GM18867 (cell line): Measurements from ENCODE around the gene PFDN2.

Experiments used
- ATAC-seq: cut with Tn5 transposase; IDR thresholded peaks from one replicate; pipeline ENCODE4 v1.9.1; 2021; ENCODE audit warnings: mild to moderate bottlenecking, moderate library complexity; ENCODE audit not compliant: unreplicated experiment

PFDN2 gene

GRCh38 chr1:161106431-161106830 lies 11.4 kb downstream of the PFDN2 start:
- ATAC-seq: no peak

- no peak for ATAC-seq
Measured at GRCh38 chr1:161100556-161100955, 17.3 kb downstream of the PFDN2 start.

GRCh38 chr1:161099090-161099802 lies 18.6 kb downstream of the PFDN2 start:
- ATAC-seq: no peak

GRCh38 chr1:161098210-161099068 lies 19.4 kb downstream of the PFDN2 start, which contains the start of gene KLHDC9:
TSS of gene KLHDC9 (plus strand) at chr1:161098361. CDS start at chr1:161098536, 175 bp downstream.
- ATAC-seq: peak; percentile 75

GRCh38 chr1:161096530-161096929 lies 21.3 kb downstream of the PFDN2 start:
- no peak for ATAC-seq

DNA sequence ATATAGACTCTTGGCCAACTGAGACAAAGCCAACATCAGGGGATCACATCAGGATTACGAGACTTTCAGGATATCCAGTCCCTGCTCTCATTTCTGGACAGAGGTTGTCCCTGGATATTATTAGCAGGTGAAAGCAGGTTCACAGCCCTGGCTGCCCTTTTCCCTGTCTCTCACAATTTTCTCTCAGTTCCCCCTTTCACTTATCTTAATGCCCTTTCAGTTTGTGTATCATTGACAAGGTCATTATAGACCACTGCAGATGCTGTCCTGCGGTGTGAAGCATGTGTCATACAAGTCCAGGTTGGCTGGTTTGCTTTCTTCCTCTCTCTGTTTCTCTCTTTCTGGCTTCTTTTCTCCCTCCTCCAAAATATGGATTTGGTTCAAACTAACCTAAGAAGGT lies 21.8 kb downstream of the PFDN2 start:
- peak; percentile 39 for ATAC-seq

DNA sequence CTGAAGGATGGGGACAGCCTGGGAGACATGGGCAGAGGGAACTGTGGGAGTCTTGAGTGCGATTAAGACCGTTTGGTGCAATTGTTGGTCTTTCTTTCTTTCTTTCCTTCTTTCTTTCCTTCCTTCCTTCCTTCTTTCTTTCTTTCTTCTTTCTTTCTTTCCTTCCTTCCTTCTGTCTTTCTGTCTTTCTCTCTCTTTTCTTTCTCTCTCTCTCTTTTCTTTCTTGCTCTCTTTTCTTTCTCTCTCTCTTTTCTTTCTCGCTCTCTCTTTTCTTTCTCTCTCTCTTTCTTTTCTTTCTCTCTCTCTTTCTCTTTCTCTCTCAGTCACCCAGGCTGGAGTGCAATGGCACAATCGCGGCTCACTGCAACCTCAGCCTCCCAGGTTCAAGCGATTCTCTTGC lies 22.6 kb downstream of the PFDN2 start:
- ATAC-seq: no peak

GRCh38 chr1:161094481-161094880 lies 23.4 kb downstream of the PFDN2 start:
- ATAC-seq: no peak

DNA sequence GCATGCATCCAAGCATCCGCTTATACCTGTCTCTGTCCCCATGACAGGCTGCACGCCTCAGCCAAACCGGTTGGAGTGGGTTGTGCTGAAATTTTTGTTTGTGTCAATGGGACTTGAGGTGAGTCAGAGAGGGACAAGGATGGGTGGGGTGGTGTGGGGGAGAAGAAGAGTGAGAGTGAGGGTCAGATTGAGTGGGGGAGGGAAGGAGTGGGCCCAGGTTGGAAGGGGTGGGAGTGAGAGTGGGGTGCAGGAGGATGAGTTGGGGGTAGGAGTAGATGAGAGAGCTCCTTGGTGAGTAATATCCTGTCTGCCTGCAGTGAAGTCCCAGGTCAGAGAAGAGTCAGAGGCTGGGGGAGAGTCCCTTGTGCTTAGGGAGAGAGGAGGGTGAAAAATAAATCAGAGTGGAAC lies 25.2 kb downstream of the PFDN2 start:
- no peak for ATAC-seq

GRCh38 chr1:161091796-161092507 lies 25.9 kb downstream of the PFDN2 start:
- ATAC-seq: no peak

DNA sequence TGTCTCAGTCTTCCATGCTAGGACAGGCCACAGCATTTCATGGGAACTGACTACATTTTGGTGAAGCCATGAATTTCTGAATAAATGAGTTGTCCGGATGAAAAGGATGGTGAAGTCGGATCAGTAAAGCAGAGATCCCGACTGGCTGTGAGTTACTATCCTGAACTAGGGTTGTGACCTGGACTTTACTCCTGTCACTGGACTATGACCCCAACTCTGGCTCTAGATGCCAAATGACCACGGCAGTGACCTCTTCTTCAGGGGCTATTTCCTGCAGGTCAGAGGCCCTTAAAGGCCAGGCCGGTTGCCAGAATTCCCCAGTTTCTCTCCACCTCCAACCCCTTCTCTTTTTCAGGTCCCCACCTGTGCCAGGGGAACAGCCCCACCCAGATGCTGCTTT lies 26.7 kb downstream of the PFDN2 start:
- no peak for ATAC-seq

GRCh38 chr1:161090617-161091016 lies 27.2 kb downstream of the PFDN2 start:
- ATAC-seq: no peak

- no peak for ATAC-seq
Measured at GRCh38 chr1:161089938-161090337, 27.9 kb downstream of the PFDN2 start.

- no peak for ATAC-seq
Measured at GRCh38 chr1:161089251-161089924, 28.4 kb downstream of the PFDN2 start, which contains the start of gene NECTIN4. TSS of gene NECTIN4 (minus strand) at chr1:161089558. CDS start at chr1:161089296, 262 bp downstream.

- ATAC-seq: no peak
Measured at GRCh38 chr1:161088587-161089110, 29.2 kb downstream of the PFDN2 start.

GRCh38 chr1:161086457-161086856 lies 31.4 kb downstream of the PFDN2 start:
- no peak for ATAC-seq

DNA sequence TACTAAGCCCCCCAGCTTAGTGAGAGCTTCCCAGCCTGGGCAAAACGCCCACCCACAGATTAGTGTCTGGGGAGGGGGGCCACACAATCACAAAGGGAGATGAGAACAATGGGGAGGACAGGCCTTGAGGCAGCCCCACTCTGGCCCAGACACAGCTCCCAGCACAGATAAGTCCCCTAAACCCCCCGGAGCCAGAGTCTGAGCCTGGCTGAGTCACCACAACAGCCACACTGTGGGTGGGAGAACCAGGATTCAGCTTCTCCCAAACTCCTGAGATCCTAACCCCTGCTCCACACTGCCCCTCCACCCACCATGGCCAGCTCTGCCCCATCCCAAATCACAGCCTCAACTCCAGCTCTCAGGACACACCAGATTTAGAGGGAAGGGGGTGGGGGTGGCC lies 32.7 kb downstream of the PFDN2 start:
- ATAC-seq: no peak

GRCh38 chr1:161084597-161084988 lies 33.2 kb downstream of the PFDN2 start:
- no peak for ATAC-seq

DNA sequence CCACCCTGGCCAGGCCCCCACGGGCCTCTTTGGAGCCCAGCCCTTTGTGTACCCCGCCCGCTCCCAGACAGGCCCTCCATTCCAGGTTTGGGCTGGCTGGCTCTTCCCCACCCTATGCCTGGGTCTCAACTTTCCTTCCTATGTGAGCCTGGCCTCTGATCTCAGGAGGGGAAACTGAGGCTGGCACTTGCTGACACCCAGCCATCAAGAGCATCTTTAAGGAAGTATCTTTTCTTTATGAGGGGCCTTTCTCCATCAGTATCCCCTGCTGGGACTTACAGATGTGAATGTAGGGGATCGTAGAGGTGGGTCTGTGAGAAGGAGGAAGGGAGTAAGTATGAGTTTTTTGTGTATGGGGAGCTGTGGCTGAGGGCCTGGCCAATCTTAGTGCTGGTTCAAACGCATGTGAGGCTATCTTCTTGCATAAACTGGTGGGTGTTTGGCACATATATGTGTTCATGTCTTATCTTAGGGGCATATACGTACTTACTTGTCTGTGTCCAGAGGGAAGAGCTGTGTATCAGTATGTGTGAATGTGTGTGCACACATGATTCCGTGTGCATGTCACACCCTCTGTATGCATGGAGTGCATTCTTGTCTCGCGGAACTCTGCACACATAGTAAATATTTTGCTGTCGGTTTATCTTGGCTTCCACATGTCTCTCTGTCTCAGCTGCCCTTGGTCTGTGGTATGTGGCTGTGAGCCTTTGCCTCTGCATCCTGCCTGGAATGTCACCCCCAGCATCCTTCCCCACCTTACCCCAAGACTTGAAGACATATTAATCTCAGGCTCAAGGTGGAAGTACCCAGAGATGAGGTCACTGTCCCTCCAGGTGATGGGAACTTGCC lies 33.9 kb downstream of the PFDN2 start:
- ATAC-seq: no peak
